GM19043 (cell line): Measurements from ENCODE around the gene CKB.

Experiments
- ATAC-seq: cut with Tn5 transposase; IDR thresholded peaks from one replicate; pipeline ENCODE4 v1.9.1; 2021; ENCODE audit warnings: low read depth; ENCODE audit not compliant: unreplicated experiment

The CKB gene

GRCh38 chr14:103550451-103551337 lies 28.1 kb upstream of the CKB start:
- ATAC-seq, result no peak

GRCh38 chr14:103549361-103550311 lies 27.0 kb upstream of the CKB start:
- ATAC-seq, result no peak

GRCh38 chr14:103548463-103549351 lies 26.1 kb upstream of the CKB start:
- ATAC-seq, result no peak

GRCh38 chr14:103547941-103548462 lies 25.4 kb upstream of the CKB start:
- no peak for ATAC-seq

GRCh38 chr14:103547455-103547940 lies 24.9 kb upstream of the CKB start:
- ATAC-seq, result no peak

GRCh38 chr14:103546652-103547454 lies 24.2 kb upstream of the CKB start:
- ATAC-seq, result no peak

- no peak for ATAC-seq
These were observed 23.5 kb upstream of the CKB start for GRCh38 chr14:103545915-103546651.

DNA sequence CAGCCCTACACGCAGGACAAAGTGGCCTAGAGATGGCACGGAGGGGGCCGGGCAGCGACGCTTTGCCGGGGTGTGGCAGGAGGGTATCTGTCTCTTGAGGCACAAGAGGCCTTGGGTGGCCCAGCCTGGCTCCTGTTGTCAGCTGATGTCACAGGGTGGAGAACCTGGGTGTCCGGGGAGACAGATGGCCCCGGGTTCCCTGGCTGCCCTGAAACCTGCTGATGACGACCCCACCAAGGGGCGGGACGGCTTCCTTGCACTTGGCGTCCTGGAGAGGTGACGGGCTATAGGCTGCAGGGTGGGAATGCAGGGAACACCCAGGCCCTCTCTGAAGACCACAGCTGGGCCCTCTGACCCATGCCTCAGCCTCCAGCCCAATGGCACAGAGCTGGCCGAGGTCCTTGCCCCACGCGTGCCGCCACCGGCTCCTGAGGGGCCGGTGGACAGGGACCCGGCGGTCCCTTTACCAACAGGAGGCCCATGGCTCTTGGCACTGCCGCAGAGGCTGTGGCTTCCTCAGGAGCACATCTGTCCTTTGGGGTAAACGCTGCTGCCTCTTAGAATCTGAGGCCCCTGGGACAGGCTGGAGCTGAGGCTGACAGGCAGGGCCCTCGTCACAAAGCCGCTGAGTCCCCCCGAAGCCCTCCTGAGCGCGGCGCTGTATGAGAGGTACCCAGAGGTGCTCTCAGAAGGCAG lies 22.7 kb upstream of the CKB start:
- ATAC-seq, result no peak

GRCh38 chr14:103544388-103545218 lies 22.0 kb upstream of the CKB start:
- no peak for ATAC-seq

GRCh38 chr14:103543721-103544387 lies 21.2 kb upstream of the CKB start:
- ATAC-seq, result no peak

- ATAC-seq, result no peak
These were observed 20.5 kb upstream of the CKB start for GRCh38 chr14:103543140-103543539.

DNA sequence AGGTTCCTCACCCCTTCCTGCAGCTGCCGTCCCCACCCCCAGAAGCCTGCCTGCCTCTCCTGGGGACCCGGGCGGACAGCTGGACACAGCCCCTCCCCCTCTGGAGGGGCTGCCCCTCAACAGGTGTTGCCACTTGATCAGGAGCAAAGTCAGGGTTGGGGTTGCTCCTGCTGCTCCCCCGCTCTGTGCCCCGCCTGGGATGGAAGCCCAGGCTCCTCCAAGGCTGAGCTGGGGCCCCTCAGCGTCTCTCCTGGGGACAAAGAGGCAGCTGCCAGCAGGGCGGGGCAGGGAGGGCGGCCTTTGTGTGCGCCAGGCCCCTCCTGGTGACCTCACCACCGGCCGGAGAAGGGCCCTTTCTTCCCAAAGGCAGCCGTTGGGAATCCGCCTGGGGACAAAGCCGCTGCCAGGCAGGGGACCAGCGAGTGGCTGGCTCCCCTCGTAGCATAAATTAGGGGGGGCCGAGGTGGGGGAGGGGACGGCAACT lies 20.0 kb upstream of the CKB start:
- ATAC-seq, result no peak

DNA sequence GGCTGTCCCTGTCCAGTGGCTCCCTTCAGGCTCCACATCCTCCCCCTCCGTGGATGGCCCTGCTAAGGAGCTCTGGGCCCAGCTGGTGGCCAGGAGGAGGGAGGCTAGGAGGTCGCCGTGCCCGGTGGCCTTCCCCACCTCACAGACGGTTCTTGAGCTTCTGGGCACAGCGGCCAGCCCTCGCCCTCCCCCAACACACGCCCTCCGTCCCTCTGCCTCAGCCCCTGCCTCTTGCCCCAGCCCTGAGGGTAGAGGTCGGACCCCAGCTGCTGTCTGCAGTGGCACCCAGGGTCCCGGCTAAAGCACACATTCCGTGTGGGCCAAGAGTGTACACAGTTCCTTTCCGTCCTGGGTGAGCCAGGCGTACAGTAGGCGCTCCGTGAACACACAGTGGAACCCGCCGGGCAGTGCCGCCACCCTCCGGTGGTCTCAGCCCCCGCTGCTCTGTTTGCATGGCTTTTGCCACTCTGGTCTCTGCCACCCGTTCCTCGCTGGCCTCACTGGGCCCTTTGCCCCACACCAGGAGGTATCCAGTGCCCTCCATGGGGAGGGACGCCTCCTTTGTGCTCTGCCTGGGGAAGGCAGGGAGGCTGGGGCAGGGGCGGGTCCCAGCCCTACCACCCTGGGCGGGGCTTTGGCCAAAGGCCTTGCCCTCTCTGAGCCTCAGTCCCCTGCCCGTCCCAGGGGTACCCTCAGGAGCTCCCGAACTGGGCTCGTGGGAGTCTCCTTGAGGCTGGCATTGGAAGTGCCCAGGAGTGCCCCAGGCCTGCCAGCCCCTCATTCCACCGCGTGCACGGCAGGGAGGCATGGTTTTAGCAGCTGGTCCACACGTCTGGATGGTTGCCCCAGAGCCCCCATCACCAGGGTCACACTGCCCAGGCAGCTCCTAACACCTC lies 19.3 kb upstream of the CKB start:
- ATAC-seq, result no peak

- no peak for ATAC-seq
These were observed 18.4 kb upstream of the CKB start for GRCh38 chr14:103540821-103541708.
